GM12892 (cell line): ENCODE results near the gene THSD7B.
"Not testable (repeated sequence)": the region's sequence is repeated elsewhere in the genome, so short reads cannot be mapped to it uniquely, and the experiment has no call there.

ENCODE experiments used
- DNase-seq: peaks from one replicate; pipeline ENCODE4 v3.0.0; 2011; ENCODE audit not compliant: insufficient read length
- FAIRE-seq: peaks from 2 replicates; lab custom pipeline; 2011; peaks lifted over from hg19 to GRCh38; lab: Jason Lieb, UNC
- POLR2A ChIP-seq: IDR thresholded peaks from 2 replicates; pipeline ENCODE4 v1.6.1; 2011; ENCODE audit warnings: low read depth, low read length, control low read depth
- POLR2AphosphoS5 ChIP-seq: IDR thresholded peaks from 2 replicates; pipeline ENCODE4 v1.6.1; 2011; ENCODE audit warnings: low read depth, low read length, control low read depth
- TAF1 ChIP-seq: IDR thresholded peaks from 2 replicates; pipeline ENCODE4 v1.6.1; 2011; ENCODE audit warnings: low read depth, mild to moderate bottlenecking, control low read depth, low read length, borderline replicate concordance

The THSD7B gene

GRCh38 chr2:137021763-137022162 is 256.4 kb downstream of the THSD7B start:
- TF ChIP-seq POLR2AphosphoS5 (no peak), POLR2A (no peak), TAF1 (no peak)
- DNase-seq (no peak), FAIRE-seq (no peak)

GRCh38 chr2:137023205-137023604 is 257.9 kb downstream of the THSD7B start:
- FAIRE-seq (no peak), DNase-seq (no peak)
- no peak for TF ChIP-seq TAF1
- no peak for TF ChIP-seq POLR2A
- no peak for TF ChIP-seq POLR2AphosphoS5

DNA sequence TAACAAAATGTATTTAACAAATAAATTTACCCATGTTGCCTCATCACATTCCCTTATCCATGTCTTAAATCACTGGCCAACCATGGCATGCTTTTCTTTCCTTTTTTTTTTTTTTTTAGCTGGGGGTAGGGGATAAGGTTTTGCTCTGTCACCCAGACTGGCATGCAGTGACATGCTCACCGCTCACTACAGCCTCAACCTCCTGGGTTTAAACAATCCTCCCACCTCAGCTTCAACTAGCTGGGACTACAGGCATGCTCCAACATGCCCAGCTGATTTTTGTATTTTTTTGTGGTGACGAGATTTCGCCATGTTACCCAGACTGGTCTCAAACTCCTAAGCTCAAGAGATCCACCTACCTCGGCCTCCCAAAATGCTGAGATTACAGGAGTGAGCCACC is 266.4 kb downstream of the THSD7B start:
- no peak for FAIRE-seq
- no peak for DNase-seq
- TF ChIP-seq POLR2A (no peak), TAF1 (no peak), POLR2AphosphoS5 (no peak)

DNA sequence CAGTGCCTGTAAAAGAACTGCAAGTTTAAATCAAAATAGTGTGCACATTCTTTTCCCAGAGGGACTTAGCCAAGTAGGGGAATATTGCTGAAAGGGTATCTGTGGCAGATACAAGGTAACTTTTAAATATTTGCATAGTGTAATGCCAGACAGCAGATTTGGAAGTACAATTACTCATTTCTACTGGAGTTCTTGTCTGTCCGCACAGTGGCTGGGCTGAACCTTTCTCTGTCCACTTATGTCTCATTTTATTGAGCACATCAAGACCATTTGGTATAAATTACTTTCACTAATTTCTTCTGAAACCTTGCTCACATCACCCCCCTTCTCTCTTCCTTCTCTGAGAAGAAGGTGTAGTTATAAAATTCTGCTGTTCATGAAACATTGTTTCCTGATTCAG is 271.3 kb downstream of the THSD7B start:
- no peak for FAIRE-seq

GRCh38 chr2:137039482-137040152 is 274.3 kb downstream of the THSD7B start:
- DNase-seq (no peak), FAIRE-seq (no peak)
- no peak for TF ChIP-seq POLR2A

More for the DNA sequence above, 271.3 kb downstream of the THSD7B start:
- no peak for TF ChIP-seq TAF1
- no peak for TF ChIP-seq POLR2A
- TF ChIP-seq POLR2AphosphoS5 = no peak
- no peak for DNase-seq

DNA sequence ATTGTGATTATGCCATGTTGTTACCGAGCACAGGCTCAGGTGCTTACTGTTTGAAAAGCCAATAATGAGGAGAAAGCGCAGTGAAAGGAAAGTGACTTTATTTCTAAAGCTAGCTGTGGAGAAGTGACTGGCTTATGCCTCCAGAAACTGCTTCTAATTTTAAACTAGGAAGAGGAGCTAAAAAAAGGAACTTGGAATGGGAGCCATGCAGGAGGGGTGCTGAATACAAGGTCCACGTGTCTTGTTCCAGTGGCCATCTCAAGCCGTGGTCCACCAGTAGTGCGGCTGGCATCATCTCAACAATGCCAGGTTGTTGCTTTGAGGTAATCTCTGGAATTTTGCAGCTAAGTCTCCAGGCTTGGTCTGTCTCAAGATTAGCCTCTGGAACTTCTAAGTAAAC is 282.0 kb downstream of the THSD7B start:
- no peak for DNase-seq
- no peak for FAIRE-seq
- no peak for TF ChIP-seq POLR2AphosphoS5
- TF ChIP-seq POLR2A = no peak
- no peak for TF ChIP-seq TAF1

GRCh38 chr2:137048455-137048854 is 283.1 kb downstream of the THSD7B start:
- no peak for TF ChIP-seq POLR2AphosphoS5
- no peak for TF ChIP-seq TAF1
- no peak for TF ChIP-seq POLR2A
- FAIRE-seq (no peak), DNase-seq (no peak)

DNA sequence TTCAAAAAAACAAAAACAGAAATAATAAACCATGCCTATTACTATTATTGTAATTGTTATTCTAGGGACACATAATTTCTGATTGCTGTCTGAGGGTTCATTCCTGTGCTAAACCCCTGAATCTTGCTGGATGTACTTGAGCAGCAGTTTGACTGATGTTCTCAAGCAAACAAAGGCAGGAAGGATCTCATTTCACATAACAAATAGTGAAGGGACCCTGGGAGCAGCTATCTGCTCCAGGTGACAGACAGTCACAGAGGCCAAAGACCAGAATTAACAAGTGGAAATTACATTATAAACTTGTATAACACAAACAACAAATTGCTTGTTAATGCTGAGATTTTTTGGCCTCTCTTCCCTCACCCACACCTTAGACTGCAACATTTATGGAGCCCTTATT is 284.2 kb downstream of the THSD7B start:
- FAIRE-seq (no peak), DNase-seq (no peak)
- TF ChIP-seq POLR2A (no peak), POLR2AphosphoS5 (no peak), TAF1 (no peak)

DNA sequence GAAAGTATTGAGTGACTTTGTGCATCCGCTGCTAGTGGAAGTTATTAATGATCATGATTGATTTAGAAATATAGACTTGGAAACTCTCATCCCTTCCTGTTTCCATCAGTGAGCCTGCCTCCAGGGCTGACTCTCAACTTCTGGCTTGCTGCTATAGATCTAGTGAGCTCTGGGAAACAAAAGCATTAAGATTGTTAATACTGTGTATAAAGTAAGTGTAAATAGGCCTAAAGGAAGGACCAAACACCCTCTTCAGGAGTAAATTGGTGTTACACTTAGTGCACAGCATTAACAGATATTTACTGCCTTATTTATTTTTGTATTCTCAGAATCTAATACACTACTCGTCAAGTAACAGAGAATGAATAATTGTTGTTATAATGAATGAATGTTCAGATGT is 285.6 kb downstream of the THSD7B start:
- FAIRE-seq (no peak), DNase-seq (no peak)
- TF ChIP-seq POLR2A (no peak), POLR2AphosphoS5 (no peak), TAF1 (no peak)

GRCh38 chr2:137051778-137052398 is 286.5 kb downstream of the THSD7B start:
- FAIRE-seq (no peak), DNase-seq (no peak)
- no peak for TF ChIP-seq POLR2A
- no peak for TF ChIP-seq TAF1
- TF ChIP-seq POLR2AphosphoS5 = no peak

DNA sequence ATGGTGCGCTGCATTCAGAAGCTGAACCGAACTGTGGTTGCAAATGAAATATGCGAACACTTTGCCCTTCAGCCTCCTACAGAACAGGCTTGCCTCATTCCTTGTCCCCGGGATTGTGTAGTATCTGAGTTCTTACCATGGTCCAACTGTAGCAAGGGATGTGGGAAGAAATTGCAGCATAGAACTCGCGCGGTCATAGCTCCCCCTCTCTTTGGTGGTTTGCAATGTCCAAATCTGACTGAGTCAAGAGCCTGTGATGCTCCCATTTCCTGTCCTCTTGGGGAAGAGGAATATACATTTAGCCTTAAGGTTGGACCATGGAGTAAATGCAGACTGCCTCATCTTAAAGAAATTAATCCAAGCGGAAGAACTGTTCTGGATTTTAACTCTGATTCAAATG is 291.4 kb downstream of the THSD7B start:
- no peak for TF ChIP-seq POLR2A
- no peak for TF ChIP-seq TAF1
- no peak for TF ChIP-seq POLR2AphosphoS5
- FAIRE-seq (no peak), DNase-seq (no peak)

DNA sequence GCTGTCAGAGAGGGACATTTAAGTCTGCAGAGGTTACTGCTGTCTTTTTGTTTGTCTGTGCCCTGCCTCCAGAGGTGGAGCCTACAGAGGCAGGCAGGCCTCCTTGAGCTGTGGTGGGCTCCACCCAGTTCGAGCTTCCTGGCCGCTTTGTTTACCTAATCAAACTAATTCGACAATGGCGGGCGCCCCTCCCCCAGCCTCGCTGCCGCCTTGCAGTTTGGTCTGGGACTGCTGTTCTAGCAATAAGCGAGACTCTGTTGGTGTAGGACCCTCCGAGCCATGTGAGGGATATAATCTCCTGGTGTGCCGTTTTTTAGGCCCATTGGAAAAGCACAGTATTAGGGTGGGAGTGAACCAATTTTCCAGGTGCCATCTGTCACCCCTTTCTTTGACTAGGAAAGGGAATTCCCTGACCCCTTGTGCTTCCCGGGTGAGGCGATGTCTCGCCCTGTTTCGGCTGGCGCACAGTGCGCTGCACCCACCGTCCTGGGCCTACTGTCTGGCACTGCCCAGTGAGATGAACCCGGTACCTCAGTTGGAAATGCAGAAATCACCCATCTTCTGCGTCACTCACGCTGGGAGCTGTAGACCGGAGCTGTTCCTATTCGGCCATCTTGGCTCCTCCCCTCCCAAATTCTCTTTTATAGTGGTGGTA is 310.9 kb downstream of the THSD7B start:
- not testable (repeated sequence) for DNase-seq, FAIRE-seq
